HG03342 (cell line): Measurements from ENCODE around the gene STK24.

Experiments used
- ATAC-seq: cut with Tn5 transposase; IDR thresholded peaks from one replicate; pipeline ENCODE4 v1.9.1; 2021; ENCODE audit warnings: mild to moderate bottlenecking, moderate library complexity; ENCODE audit not compliant: unreplicated experiment

STK24 gene

DNA sequence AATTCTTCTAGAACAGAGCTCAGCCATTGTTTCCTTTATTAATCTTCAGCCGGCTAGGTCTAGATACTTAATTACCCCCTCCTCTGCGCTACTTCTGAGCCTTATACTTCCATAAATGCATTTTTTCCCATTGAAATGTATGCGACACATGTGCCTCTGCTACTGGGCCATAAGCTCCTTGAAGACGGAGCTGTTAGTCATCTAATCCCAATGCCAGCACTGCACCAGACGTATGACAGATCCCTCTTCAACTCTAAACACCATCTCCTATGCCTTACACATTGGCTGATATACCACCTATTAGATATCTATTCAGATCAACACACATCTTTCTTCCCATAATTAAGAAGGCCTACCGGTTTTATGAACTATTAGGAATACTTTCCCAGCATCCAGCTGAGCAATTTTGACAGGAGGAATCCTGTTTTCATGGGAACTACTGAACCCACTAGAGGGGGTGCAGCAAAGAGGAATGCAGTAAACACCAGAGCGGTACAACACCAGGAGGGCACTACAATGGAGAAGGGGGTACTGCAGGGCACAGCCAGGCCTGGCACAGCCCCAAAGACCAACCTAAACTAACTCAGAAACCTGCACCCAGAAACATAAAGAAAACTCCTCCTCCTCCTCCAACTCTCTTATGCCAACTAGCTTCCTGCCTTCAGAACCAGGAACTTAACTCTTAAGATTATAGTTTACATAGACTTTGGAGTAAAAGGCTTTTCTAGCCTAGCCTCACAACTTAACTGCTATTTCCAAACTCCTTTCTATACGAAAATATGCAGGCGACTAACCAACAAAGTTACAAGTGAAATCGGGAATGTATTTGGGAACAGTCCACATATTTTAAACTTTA, 18.7 kb downstream of the STK24 start:
- no peak for ATAC-seq

DNA sequence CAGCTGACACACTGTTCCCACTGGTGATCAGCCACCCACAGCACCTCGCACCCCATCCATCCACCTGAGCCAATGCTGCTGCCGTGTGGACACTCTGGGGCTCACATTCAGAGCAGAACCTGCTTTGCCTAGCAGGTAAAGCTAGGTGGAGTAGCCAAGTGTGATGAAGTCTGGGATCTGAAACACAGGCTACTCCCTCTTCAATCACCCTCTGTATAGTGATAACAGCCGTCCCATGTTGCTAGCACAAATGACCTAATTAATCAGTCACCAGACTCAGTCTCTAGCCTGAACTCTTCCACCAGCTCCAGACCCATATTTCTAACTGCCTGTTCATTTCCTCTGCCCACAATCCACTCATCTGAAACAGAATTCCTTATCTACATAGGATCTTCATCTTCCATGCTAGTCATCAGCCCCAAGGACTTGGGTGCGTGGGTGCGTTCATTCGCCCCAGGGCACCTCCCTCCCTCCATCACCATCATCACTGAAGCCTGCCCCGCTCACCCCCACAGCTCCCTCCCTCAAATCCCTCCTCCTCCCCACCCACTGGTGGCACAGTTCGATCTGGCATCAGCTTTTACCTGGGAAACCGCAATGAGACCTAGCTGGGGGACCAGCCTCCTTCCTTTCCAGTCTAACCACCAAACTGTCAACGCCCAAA, 19.8 kb downstream of the STK24 start:
- ATAC-seq, result no peak

DNA sequence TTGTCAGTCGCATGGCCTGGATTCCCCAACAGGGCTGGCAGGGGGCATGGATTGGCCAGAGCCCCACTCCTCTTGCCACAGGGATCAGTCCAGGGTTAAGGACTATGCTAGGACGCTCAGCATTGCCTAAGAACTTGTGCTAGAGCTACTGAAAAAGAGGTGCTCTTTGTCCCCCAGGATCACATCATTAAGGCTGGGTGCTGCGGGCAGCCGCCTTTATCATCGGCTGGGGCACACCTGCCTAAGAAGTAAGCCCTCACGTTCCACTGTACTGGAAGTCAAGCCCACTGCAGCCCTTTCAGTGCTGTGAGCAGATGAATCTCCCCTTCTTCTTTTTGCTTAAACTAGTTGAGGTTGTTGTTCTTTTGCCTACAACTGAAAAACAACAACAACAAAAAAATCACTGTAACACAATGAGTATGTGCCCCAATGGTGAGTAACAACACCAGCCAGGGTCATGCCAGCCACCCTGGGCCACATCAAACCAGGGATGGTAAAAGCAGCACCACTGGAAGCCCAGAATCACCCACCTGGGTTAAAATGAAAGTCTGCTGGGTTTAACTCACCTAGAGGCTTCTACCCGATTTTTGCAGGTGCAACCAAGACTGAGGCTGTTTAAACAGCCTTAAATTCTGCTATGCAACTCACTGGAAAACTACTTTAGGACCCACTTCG, 20.6 kb downstream of the STK24 start:
- no peak for ATAC-seq

DNA sequence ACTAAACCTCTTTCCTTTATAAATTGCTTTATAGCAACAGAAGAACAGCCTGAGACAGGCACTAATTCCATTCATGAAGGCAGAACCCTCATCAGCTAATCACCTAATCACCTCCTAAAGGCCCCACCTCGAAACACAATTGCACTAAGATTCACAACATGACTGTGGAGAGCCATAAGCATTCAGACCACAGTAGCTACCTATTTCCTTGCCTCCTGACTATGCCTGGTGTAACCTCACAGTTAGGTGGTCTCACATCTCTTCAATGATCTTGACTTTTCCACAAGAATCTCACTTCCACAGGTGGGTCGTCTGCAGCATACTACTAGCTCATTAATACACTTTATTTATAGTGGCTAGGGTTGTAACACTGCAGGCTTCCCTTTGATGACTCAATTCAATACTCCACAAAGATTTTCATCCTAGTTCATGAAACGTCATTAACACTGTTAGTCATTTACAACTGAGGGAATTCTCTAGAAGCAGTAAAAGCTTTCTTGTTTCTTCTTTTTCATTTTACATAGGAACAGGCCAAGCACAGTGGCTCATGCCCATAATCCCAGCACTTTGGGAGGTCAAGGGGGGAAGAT, 27.1 kb downstream of the STK24 start:
- ATAC-seq, result peak; percentile 66

DNA sequence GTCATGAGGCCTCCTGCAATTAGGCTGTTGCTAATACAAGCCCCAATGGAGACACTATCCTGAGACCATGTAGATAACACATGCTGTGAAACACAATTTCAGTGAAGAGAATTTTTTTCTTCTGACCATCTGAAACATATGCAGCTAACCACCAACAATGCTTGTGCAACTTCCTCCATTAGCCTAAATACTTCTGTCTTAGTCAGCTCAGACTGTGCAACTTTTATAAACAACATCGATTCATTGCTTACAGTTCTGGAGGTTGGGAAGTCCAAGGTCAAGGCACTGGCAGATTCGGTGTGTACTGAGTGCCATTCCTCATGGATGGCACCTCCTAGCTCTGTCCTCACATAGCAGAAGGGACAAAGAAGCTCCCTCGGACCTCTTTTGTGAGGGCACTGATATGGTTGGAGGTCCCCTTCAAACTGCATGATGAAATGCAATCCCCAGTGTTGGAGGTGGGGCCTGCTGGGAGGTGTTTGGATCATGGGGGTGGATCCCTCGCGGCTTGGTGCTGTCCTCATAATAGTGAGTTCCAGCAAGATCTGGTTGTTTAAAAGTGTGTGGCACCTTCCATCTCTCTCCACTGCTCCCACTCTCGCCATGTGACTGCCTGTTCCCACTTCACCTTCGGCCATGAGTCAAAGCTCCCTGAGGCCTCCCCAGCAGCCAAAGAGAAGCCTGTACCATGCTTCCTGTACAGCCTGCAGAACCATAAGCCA, 27.7 kb downstream of the STK24 start:
- no peak for ATAC-seq

DNA sequence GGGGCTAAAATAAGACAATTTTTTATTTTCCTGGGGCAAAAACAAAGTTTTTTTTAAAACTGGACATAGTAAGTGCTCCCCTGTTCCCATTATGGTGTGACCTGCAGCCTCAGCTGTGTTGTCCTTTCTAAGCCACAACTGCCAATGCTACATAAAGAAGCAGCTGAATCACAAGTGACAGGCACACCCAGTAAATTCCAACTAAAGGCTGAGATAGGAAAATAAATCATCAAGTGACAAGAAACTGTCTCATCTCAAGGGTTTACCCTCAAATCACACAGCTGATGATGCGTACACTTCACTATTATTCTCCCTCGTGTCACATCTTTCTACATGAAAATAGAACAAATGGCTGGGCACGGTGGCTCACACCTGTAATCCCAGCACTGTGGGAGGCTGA, 28.7 kb downstream of the STK24 start:
- no peak for ATAC-seq

DNA sequence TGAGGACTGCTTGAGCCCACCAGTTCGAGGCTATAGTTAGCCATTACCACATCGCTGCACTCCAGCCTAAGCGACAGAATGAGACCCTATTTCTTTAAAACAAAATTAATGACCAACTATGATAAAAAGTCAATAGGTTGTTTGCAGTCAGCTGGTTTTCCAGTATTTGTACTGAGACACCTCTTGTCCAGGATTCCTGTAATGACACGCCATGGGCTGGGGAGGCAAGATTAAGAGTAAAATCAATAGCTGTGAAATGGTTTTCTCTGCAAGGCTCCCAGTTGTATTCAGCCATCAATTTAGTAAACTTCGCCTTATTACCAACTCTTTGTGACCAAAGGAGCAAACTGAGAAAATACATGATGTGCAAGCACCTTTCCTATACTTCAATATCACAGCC, 29.5 kb downstream of the STK24 start:
- no peak for ATAC-seq

DNA sequence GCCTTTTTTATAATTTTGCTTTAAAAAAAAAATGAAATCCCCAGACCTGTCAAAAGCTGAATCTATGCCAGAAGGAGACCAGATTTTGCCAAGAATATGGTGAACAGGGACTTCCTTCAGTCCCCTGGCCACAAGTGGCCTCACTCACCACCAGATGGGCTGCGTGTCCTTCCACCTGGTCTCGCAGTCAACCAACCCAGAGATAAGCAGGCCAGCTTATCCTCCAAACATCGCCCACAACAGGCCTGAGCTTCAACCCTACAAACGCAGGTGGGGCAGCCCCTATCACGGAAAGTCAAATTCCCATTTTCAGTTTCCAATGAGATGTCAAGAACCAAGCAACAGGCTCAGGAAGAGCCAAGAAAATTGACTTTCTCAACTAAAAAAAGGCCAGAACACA, 30.5 kb downstream of the STK24 start:
- no peak for ATAC-seq

DNA sequence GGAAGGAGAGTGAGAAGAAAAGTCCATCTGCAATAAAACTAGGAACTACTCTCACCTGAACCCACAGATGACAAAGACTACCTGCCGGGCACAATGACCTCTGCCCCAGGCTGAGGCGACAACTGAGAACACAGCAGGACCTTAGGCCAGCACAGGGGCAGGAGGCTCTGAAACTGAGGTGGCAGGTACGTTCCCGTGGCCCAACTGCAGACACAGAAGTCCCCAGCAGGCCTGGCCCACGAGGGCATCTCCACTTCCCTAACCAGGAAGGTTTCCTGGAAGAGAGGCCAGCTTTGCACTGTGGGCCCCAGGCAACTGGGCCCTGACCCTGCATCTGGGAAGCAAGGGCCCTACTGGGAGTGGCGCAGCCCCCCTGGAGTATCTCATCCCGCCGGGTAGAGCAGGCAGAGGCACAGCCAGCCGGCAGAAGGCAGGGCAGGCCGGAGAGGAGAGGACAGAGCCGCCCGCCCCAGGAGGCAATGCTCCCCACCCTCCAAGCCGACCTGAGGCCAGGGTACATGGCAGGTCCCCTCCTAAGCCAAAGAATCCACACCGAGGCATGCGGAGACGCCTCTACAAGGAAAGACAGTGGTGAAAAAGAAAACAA, 32.7 kb downstream of the STK24 start:
- no peak for ATAC-seq

DNA sequence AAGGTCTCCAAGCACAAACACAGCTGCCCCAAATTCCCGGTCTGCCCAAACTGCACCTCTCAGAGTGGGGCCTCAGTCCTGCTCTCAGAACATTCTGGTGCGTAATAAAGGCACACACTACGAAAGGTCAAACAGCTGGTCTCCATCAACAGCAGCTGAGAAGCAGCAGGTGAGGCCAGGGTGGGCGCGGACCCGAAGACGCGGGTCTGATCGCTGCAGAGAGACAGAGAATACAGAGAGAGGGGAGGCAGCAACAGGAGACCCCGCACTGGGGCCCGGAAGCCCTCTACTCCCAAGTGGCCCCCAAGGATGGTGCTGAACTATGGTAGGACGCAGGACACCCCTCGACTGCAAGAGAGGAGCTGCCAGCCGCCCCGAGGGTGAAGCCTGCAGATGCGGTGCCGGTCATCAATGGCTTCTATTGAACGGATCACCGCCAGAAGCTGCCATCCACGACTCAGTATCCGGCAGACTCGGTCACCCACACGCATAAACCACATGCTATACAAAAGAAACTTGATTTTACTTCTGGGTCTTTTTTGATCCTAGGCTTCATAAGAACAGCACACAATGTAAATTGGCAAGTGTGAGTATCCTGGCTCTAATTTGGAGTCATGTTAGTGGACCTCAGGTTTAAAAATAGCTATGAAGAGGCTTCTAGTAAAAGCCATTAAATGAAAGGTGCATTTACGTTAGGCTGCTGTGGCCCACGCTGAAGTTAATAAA, 33.4 kb downstream of the STK24 start:
- peak; percentile 15 for ATAC-seq

DNA sequence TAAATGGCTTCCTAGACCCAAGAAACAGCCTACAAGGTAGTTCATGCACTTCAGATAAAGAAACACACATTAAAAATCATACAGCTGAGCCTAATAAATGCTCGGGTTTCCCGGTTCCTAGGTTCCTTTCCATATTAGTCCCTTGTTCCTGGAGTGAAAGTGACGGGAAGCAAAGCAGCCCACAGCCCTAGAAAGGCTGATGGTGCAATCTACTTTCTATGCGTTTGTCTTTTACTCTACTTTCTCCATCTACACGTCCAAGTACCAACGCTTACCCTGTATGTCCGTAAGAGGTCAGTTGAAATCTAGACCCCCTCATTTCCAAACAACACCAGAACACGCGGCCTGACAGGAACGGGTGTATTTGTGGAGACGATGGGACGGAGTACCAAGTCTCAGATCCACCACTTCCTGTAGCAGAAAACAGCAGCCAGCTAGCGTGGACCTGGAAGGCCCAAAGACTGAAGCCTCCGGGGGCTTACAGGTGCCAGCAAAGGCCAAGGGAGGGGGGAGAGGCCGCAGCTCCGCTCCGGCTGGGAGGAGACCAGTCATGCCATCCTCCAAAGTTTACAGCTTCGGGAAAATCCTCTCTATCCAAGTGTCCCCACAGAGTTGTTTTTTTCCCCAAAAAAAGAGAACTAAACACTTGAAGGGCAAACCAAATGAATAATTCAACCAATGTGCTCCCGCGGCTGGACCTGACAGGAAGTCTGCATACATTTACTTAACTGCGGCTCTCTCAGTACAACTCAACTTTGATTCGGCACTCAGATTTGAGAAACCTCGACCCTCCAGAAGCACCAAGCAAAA, 34.1 kb downstream of the STK24 start:
- ATAC-seq, result peak; percentile 54

DNA sequence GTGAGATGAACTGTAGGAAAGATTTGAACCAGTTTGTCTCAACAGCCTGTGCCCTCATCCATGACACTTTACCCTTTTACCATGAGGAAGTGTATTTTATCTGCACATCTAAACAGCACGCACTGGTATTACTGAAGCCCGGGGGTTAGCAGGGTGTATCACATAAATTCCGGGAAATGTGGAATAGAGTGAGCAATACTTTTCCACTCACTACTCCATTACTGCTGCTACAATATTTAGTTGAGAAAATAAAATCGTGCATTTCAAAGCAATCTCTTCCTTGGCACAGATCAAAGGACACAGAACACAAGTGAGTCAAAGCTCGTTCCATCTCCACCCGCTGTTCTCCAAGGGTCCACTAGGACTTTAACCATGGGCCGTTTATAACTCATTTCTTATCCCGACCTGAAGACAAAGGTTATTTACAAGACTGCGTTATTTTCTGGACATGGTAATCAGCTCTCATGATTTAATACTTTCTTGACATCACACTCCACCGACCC, 35.2 kb downstream of the STK24 start:
- no peak for ATAC-seq

DNA sequence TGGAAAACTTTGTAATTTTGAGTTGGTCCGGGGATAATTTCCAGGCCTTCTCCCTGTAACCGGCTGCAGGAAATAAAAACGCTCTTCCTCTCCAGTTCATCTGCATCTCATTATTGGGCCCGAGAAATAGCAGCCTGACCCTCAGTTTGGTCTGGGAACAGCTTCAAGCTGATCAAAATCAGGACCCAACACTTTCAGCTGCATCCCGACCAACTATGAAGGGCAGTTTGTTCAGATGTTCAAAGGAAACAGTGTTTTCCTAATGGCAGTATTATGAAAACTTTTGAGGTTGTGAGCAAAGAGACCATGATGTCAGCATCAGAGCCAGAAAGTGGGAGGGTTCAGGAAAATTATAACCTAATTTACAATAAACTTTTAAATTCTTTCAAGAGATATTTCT, 35.7 kb downstream of the STK24 start:
- no peak for ATAC-seq

DNA sequence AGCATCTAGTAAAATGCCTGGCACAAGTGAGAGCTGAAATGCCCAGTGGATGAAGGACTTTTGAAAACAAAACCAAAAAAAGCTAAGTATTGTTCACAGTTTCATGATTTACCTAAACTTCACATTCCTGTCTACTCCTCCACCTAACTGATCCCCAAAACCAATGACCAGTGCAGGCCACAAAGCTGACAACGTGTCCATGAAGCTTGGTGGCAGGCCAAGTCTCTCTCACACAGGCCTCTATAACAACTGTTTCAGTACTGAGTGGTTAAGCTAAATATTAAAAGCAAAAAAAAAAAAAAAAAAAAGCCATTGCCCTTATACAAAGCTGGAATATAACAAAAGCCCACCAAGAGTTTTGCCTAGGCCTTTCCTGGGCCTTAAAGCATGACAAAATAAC, 36.4 kb downstream of the STK24 start:
- no peak for ATAC-seq

DNA sequence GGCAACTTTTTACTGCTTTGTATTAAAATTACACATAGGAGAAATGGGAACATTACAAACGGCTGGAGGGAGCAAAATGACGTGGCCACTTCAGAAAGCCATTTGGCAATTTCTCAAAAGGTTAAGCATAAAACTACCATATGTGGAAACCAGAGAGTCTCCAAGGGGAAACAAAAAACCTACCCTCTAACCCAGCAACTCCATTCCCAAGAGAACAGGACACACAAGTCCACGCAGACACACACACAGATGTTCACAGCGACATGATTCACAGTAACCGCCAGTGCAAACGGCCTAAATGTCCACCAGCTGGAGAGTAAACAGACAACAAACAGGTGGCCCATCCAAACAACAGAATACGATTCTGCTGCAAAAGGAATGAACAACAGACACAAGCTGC, 37.2 kb downstream of the STK24 start:
- ATAC-seq, result no peak

DNA sequence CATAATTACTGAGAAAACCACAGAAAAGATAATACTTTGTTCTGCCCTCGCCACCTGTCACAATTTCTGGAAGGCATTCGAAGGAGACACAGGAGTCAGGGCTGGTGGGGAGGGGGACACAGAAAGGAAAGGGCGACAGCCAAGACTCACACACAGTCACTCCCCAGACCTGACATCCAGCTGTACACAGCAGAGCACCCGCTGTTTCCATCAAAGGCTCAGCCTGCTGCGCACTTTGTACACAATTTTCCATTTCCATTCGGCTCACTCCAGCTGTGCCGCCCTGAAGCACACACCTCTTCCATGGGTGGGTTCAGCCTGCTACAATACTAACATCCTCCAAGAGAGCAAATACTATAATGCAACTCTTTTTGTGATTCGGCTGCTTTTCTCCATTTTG, 38.0 kb downstream of the STK24 start:
- ATAC-seq, result no peak

DNA sequence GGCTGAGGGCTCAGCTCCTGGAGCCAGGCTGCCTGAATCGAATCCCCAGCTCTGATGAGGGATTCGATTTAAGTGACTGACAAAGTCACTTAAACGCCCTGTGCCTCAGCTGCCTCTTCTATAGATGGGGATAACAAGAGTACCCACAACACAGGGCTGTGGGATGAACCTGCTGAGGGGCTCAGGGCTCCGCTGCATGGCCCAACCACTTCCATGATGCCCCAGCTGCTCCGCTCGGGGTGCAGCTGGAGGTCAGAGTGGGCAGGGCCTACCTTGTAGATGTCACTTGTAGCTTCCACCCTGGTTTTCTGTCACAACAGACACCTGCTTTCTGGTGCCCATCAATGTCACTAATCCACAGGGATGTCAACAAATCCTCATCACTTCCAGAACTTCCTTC, 39.2 kb downstream of the STK24 start:
- no peak for ATAC-seq

DNA sequence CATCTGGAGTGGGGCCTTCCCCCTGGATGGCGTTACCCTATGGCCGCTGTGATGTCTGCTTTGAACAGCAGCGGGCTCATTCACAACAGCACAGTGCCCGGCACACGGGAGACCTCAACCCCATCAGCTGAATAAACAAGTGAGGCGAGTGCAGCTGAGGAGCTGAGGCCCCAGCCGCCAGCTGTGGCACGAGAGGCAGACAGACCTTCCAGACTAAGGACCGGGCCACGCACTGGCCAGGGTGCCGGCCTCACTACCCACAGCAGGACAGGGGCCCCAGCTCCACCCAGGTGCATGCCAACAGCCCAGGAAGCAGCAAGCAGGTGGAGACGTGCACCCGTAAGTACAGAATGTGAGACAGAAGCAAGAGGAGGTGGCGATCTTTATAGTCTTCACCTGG, 39.6 kb downstream of the STK24 start:
- ATAC-seq, result no peak

DNA sequence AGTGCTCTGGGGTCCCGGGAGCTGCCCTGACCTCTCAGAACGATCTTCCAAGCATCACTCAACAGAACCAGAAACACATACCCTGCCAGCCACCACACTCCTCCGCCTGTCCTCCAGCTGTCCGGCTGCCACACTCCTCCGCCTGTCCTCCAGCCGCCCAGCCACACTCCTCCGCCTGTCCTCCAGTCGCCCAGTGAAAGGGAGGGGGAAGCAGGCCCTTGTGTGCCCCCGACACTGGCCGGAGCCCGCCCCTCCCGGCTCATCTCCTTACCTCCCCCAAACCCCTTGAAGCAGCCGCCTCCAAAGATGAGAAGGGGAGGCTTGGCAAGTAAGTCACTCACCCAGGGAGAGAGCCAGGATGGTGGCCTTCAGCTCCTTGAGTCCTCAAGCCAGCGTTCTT, 40.2 kb downstream of the STK24 start:
- ATAC-seq, result no peak
